ENCODE data around the gene ADAMTS12.

DNA sequence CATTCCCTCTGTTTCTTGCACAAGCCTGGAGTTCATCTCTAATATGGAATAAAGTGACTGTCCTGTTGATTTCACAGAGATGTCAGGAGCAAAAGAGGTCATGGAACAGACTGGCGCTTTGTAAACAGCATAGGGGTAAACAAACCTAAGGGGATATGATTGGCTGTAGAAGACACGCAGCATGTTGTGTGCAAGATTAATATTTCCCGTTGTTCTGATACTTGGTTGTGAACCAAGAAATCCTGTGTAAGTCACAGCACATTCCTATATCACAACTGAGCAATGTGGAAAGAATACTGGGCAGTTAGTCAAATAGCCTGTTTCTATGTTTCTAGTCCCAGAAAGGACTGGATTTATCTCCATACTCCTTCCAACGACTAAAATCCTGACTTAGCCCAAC lies 3.2 kb downstream of the ADAMTS12 start:
- TF ChIP-seq POLR2A (IDR thresholded peaks at IDR 0.05): no peak
- TF ChIP-seq CTCF (IDR thresholded peaks at IDR 0.05): no peak

All from lower leg skin (tissue), 3 donors.